ENCODE measurements around the gene DNAAF8.

The DNAAF8 gene

GRCh38 chr16:4734063-4734729, at the start of gene DNAAF8, which contains the start of gene ANKS3:
DNAAF8 (plus strand) TSS chr16:4734537; CDS start chr16:4736515, 1,978 bp downstream.
ANKS3 (minus strand) TSS chr16:4734271; CDS start chr16:4730149, 4,122 bp downstream.
- peak; percentile 30 to 68 for DNase-seq (ENCODE audit: extremely low read depth in 1 of 2, low read depth in 1 of 2)

GRCh38 chr16:4684763-4685162, 49.6 kb upstream of the DNAAF8 start:
- no peak for DNase-seq (ENCODE audit: extremely low read depth in 1 of 2, low read depth in 1 of 2)

- no peak for DNase-seq (ENCODE audit: extremely low read depth in 1 of 2, low read depth in 1 of 2)
Observed at GRCh38 chr16:4685292-4685691, 49.0 kb upstream of the DNAAF8 start.

- no peak for DNase-seq (ENCODE audit: extremely low read depth in 1 of 2, low read depth in 1 of 2)
Observed at GRCh38 chr16:4685776-4686496, 48.4 kb upstream of the DNAAF8 start.

- no peak for DNase-seq (ENCODE audit: extremely low read depth in 1 of 2, low read depth in 1 of 2)
Observed at GRCh38 chr16:4686497-4687210, 47.7 kb upstream of the DNAAF8 start.

- no peak for DNase-seq (ENCODE audit: extremely low read depth in 1 of 2, low read depth in 1 of 2)
Observed at GRCh38 chr16:4687416-4687815, 46.9 kb upstream of the DNAAF8 start.

GRCh38 chr16:4687946-4688673, 46.2 kb upstream of the DNAAF8 start:
- no peak for DNase-seq (ENCODE audit: extremely low read depth in 1 of 2, low read depth in 1 of 2)

- DNase-seq (ENCODE audit: extremely low read depth in 1 of 2, low read depth in 1 of 2), result no peak
Observed at GRCh38 chr16:4688674-4689045, 45.7 kb upstream of the DNAAF8 start.

GRCh38 chr16:4689091-4689671, 45.2 kb upstream of the DNAAF8 start:
- DNase-seq (ENCODE audit: extremely low read depth in 1 of 2, low read depth in 1 of 2), result no peak

- DNase-seq (ENCODE audit: extremely low read depth in 1 of 2, low read depth in 1 of 2), result no peak
Observed at GRCh38 chr16:4689864-4690704, 44.3 kb upstream of the DNAAF8 start.

- DNase-seq (ENCODE audit: extremely low read depth in 1 of 2, low read depth in 1 of 2), result no peak
Observed at GRCh38 chr16:4690946-4691665, 43.2 kb upstream of the DNAAF8 start.

GRCh38 chr16:4691666-4692412, 42.5 kb upstream of the DNAAF8 start:
- no peak for DNase-seq (ENCODE audit: extremely low read depth in 1 of 2, low read depth in 1 of 2)

- DNase-seq (ENCODE audit: extremely low read depth in 1 of 2, low read depth in 1 of 2), result no peak
Observed at GRCh38 chr16:4692460-4693295, 41.7 kb upstream of the DNAAF8 start.

GRCh38 chr16:4693296-4693955, 40.9 kb upstream of the DNAAF8 start, which contains the start of gene NUDT16L1:
NUDT16L1 (plus strand) TSS chr16:4693562; CDS start chr16:4693727, 165 bp downstream.
- peak; percentile 90 to 97 for DNase-seq (ENCODE audit: extremely low read depth in 1 of 2, low read depth in 1 of 2)

- peak in 1 of 2 donors; percentile 37 for DNase-seq (ENCODE audit: extremely low read depth in 1 of 2, low read depth in 1 of 2)
Observed at GRCh38 chr16:4693956-4694641, 40.2 kb upstream of the DNAAF8 start.
